Stimulated activated CD4-positive, alpha-beta T cell treated with anti-CD3 and anti-CD28 coated beads, Interleukin-1b, Interleukin-23, amount 100 ng/mL, for 4 hours (primary cell): ENCODE data around the gene ROR1.

Experiments
- DNase-seq, 2 donors: peaks; one replicate each; pipeline ENCODE4 v3.0.0-alpha.2; 2020; ENCODE audit warnings: low read depth in 2 of 2

The ROR1 gene

GRCh38 chr1:64229307-64229706 lies 455.5 kb downstream of the ROR1 start:
- no peak for DNase-seq
